Esophagus muscularis mucosa (tissue), 4 donors: ENCODE measurements around the gene SGTA. TPM values are rescaled to one million over a fixed set of nuclear protein-coding genes. Genes with fewer than 3 reads are reported as not detected.
"Not testable (repeated sequence)": the region's sequence is repeated elsewhere in the genome, so short reads cannot be mapped to it uniquely, and the experiment has no call there.

Source experiments
- DNase-seq: peaks from one replicate; pipeline ENCODE4 v3.0.0-alpha.2; 2017; ENCODE audit errors: extremely low spot score
- H3K27ac ChIP-seq, 4 donors: fragments of 200-600 bp; sonication (generic); replicated peaks in 1 of 4; 1 replicate in 3 of 4; 2 replicates in 1 of 4; pipeline ENCODE4 v1.5.1; 2016 to 2019; ENCODE audit warnings: mild to moderate bottlenecking in 1 of 4
- H3K27me3 ChIP-seq, 4 donors: fragments of 200-600 bp; sonication (generic); one replicate each; pipeline versions ENCODE4 v1.5.1 to v1.6.0; 2016 to 2019
- H3K36me3 ChIP-seq, 4 donors: fragments of 200-600 bp; sonication (generic); one replicate each; pipeline ENCODE4 v1.5.1; 2016 to 2019
- H3K4me1 ChIP-seq, 4 donors: fragments of 200-600 bp; sonication (generic); one replicate each; pipeline ENCODE4 v1.5.1; 2016 to 2019
- H3K4me3 ChIP-seq, 4 donors: fragments of 200-600 bp; sonication (generic); 1 replicate in 2 of 4; 2 replicates in 2 of 4; pipeline ENCODE4 v1.5.1; 2016 to 2019; ENCODE audit warnings: mild to moderate bottlenecking in 4 of 4, moderate library complexity in 1 of 4
- H3K9me3 ChIP-seq, 4 donors: fragments of 200-600 bp; sonication (generic); 1 replicate in 3 of 4; 2 replicates in 1 of 4; pipeline ENCODE4 v1.5.1; 2016 to 2019
- EP300 ChIP-seq: sonication (generic); formaldehyde crosslinking; IDR thresholded peaks from one replicate; pipeline ENCODE4 v1.6.1; 2017; ENCODE audit warnings: antibody characterized with exemption
- POLR2A ChIP-seq: fragments of 450-650 bp; IDR thresholded peaks from one replicate; pipeline ENCODE4 v1.6.1; 2017; ENCODE audit warnings: antibody characterized with exemption, moderate library complexity, mild to moderate bottlenecking, low read depth
- POLR2AphosphoS5 ChIP-seq, 2 donors: sonication (generic); formaldehyde crosslinking; IDR thresholded peaks; one replicate each; pipeline ENCODE4 v1.6.1; 2017; ENCODE audit warnings: antibody characterized with exemption in 2 of 2
- WGBS: methylation state at CpG from one replicate; pipeline ENCODE4 v1.1.5; 2018; 5-methylcytosine and 5-hydroxymethylcytosine counted together
- intact Hi-C: fragments of 100-400 bp; cut with DNase I; formaldehyde crosslinking; loops from one replicate; pipeline ENCODE4 v1.15.1; 2023
- total RNA-seq, 4 donors: library from RNA; depleted of rRNA; stranded (reverse); fragments of >200 nt; gene quantifications; one replicate each; pipeline versions ENCODE4 v1.1.0 to v1.2.1, GENCODE V29; 2016
- TF ChIP-seq, protein P1 (sequence below), 3 experiments: fragments of 200-600 bp in 2 of 3; fragments of 450-650 bp in 1 of 3; sonication (generic) in 2 of 3; IDR thresholded peaks; one replicate each; pipeline ENCODE4 v1.5.1; 2017 to 2019; ENCODE audit warnings: antibody characterized with exemption in 3 of 3, mild to moderate bottlenecking in 2 of 3, moderate library complexity in 1 of 3

Gene SGTA
- total RNA-seq, 4 donors from 2014 or later = 53.6 to 71.2 (median 59.2) TPM

DNA sequence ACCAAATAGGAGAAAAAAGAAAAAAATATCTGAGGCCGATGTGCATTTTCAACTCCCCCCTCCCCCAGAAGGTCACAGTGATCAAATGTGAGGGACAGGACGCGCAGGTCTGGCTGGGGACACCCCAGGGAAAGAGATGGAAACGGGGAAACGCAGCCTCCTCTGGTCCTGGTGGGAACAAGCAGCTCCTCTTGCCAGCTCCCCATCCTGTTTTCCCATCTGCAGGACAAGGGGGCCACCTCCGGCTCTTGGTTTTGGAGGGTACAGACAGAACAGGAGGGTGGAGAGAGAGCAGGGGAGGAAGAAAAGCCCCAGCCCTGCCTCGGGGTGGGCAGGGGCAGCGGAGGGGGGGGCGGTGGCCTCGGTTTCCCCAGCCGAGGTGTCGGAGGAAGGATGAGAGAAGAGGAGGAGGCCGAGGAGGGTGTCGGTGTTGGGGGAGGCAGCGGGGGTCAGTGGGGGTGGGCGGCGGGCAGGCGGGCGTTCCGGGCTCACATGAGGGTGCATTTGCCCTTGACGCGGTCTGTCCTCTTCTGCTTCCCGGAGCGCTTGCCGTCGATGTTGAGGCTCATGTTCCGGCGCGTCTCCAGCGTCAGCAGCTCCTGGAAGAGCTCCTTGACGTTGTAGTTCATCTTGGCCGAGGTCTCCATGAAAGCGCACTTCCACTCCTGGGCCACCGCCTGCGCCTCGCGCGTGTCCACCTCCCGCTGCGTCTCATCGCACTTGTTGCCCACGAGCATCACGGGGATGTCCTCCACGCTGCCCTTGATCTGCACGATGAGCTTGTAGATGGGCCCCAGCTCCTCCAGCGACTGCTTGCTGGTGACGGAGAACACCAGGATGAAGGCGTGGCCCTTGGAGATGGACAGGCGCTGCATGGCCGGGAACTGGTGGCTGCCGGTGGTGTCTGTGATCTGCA, 66.1 kb downstream of the SGTA start:
- TF ChIP-seq POLR2AphosphoS5 (IDR thresholded peaks at IDR 0.05) (no peak), POLR2A (no peak), EP300 (no peak)
- TF ChIP-seq, protein P1, sequence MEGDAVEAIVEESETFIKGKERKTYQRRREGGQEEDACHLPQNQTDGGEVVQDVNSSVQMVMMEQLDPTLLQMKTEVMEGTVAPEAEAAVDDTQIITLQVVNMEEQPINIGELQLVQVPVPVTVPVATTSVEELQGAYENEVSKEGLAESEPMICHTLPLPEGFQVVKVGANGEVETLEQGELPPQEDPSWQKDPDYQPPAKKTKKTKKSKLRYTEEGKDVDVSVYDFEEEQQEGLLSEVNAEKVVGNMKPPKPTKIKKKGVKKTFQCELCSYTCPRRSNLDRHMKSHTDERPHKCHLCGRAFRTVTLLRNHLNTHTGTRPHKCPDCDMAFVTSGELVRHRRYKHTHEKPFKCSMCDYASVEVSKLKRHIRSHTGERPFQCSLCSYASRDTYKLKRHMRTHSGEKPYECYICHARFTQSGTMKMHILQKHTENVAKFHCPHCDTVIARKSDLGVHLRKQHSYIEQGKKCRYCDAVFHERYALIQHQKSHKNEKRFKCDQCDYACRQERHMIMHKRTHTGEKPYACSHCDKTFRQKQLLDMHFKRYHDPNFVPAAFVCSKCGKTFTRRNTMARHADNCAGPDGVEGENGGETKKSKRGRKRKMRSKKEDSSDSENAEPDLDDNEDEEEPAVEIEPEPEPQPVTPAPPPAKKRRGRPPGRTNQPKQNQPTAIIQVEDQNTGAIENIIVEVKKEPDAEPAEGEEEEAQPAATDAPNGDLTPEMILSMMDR (IDR thresholded peaks at IDR 0.05) = no peak
- H3K9me3 ChIP-seq = peaks cover 0 to 11% (median 7%) of the 10 kb centered on the region in 4 donors
- no peak overlapping the region for H3K27ac ChIP-seq
- 90% methylated on average over 45 of the region's 51 CpGs for WGBS
- H3K36me3 ChIP-seq = peaks cover 0 to 4% (median 0%) of the 10 kb centered on the region in 4 donors
- peaks cover 14 to 24% (median 23%) of the 10 kb centered on the region in 4 donors for H3K4me1 ChIP-seq
- DNase-seq = no peak
- H3K27me3 ChIP-seq = peaks cover 0 to 47% (median 6%) of the 10 kb centered on the region in 4 donors
- H3K4me3 ChIP-seq = no peak overlapping the region
- intact Hi-C loops = no loop called here

DNA sequence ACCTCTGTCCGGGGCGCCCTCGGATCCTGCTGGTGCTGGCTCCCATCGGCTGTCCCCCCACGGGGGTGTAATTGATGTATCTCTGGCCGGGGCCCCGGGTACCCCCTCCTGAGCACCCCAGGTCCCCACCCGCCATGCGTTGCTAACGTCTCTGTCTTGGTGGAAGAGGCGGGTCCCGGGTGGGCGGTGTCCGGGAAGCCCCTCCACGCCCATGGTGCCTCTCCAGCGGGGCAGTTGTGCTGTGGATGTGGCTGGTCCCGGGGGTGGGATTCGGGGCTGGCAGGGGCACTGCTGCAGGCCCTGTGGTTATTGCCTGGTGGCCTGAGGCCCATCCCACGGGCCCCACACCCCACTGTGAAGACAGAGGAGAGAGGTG, 66.8 kb downstream of the SGTA start:
- Histone ChIP-seq H3K4me1 (peaks cover 9 to 18% (median 16%) of the 10 kb centered on the region in 4 donors), H3K36me3 (peaks cover 0 to 4% (median 0%) of the 10 kb centered on the region in 4 donors)
- DNase-seq = no peak

DNA sequence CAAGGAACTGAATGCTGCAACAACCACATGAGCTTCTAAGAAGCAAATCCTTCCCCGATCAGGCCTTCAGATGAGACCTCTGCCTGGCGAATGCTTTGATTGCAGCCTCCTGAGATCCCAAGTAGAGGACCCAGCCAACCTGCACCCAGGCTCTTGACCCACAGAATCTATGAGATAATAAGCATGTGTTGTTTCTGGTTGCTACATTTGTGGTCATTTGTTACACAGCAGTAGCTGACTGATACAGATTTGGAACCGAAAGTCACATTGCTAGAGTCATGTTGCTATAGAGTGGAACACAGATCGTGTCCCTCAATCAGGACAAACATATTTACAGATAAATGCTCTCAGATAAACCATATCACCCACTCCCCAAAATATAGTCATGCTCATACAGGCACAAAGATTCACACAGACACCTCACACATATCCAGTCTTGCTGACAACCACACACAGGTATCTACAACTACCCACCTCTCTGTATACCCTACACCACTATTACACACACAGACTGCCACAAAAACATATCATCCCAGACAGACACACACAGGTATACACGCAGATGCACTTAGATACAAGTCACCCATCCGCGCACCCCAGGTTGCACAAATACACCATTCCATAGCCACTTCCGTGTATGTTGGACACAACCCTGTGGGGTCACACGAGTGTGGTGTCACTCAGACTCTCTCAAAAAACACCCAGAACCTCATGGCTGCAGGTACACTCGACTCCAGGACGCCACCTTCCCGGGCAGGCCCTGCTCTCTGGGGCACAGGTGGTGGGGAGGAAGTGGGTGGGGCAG, 67.4 kb downstream of the SGTA start:
- WGBS = 96% methylated on average over 8 of the region's 12 CpGs
- Histone ChIP-seq H3K4me1 (peaks cover 7 to 13% (median 12%) of the 10 kb centered on the region in 4 donors), H3K9me3 (peaks cover 0 to 11% (median 7%) of the 10 kb centered on the region in 4 donors), H3K4me3 (no peak overlapping the region), H3K36me3 (peaks cover 0 to 4% (median 0%) of the 10 kb centered on the region in 4 donors), H3K27ac (no peak overlapping the region), H3K27me3 (peaks cover 0 to 36% (median 5%) of the 10 kb centered on the region in 4 donors)
- TF ChIP-seq, protein P1 (IDR thresholded peaks at IDR 0.05) = no peak
- TF ChIP-seq POLR2AphosphoS5 (IDR thresholded peaks at IDR 0.05) (no peak), POLR2A (no peak), EP300 (no peak)
- intact Hi-C loops = no loop called here
- no peak for DNase-seq

More for the DNA sequence above, 66.8 kb downstream of the SGTA start:
- TF ChIP-seq, protein P1 (IDR thresholded peaks at IDR 0.05) = no peak
- TF ChIP-seq POLR2A (no peak), EP300 (no peak), POLR2AphosphoS5 (IDR thresholded peaks at IDR 0.05) (no peak)
- Histone ChIP-seq H3K4me3 (no peak overlapping the region), H3K9me3 (peaks cover 0 to 11% (median 7%) of the 10 kb centered on the region in 4 donors), H3K27me3 (peaks cover 0 to 40% (median 6%) of the 10 kb centered on the region in 4 donors), H3K27ac (no peak overlapping the region)
- intact Hi-C loops = no loop called here
- WGBS = 90% methylated on average over 10 of the region's 19 CpGs

DNA sequence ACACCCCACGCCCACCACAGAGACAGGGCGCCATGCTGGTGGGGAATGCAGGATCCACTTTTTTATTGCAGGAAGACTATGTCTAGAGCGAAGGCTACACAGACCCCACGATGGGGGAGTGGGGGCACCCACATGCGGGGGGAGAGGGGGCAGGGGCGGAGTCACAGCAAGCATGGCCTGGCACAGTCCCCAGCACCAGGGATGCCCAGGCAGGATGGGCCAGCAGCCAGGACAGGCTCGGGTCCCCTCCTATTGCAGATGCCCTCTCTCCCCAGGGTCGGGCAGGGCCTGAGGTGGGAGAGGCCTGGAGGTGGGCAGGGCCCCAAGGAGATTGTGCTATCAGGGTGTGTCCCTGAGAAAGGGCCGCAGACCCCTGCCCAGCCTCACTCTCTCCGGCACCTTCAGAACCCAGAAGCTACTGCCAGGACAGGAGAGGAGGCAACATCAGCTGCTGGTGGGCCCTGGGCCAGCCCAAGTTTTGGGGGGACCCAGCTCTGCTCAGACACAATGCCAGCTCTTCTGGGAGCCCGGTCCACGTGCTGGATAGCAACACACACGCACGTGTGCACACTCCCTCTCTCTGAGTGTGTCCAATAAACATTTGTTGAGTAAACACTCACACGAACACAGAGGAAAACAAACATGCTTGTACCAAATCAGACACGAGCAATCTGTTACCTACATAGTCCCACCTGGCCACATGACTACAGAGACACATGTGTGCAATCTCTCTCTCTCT, 68.4 kb downstream of the SGTA start:
- Histone ChIP-seq H3K9me3 (peaks cover 0 to 11% (median 7%) of the 10 kb centered on the region in 4 donors), H3K27me3 (peaks cover 0 to 26% (median 0%) of the 10 kb centered on the region in 4 donors), H3K4me3 (no peak overlapping the region), H3K27ac (no peak overlapping the region), H3K36me3 (peaks cover 0 to 4% (median 0%) of the 10 kb centered on the region in 4 donors), H3K4me1 (peaks cover 0 to 4% (median 3%) of the 10 kb centered on the region in 4 donors)
- intact Hi-C loops = no loop called here
- 93% methylated on average over 14 of the region's 16 CpGs for WGBS
- TF ChIP-seq EP300 (no peak), POLR2AphosphoS5 (IDR thresholded peaks at IDR 0.05) (no peak), POLR2A (no peak)
- TF ChIP-seq, protein P1 (IDR thresholded peaks at IDR 0.05) = no peak
- DNase-seq = no peak

DNA sequence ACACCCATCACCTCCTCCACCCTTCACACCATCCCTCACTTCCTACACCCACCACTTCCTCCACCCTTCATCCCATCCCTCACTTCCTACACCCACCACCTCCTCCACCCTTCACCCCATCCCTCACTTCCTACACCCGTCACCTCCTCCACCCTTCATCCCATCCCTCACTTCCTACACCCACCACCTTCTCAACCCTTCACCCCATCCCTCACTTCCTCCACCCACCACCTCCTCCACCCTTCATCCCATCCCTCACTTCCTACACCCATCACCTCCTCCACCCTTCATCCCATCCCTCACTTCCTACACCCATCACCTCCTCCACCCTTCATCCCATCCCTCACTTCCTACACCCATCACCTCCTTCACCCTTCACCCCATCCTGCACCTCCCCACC, 69.0 kb downstream of the SGTA start:
- WGBS = 91% methylated on average over 1 of the region's 1 CpG
- H3K4me3 ChIP-seq, H3K4me1 ChIP-seq, intact Hi-C loops, H3K36me3 ChIP-seq, H3K27ac ChIP-seq, DNase-seq: not testable (repeated sequence)
- peaks cover 0 to 20% (median 0%) of the 10 kb centered on the region in 4 donors for H3K27me3 ChIP-seq
- peaks cover 0 to 11% (median 7%) of the 10 kb centered on the region in 4 donors for H3K9me3 ChIP-seq

DNA sequence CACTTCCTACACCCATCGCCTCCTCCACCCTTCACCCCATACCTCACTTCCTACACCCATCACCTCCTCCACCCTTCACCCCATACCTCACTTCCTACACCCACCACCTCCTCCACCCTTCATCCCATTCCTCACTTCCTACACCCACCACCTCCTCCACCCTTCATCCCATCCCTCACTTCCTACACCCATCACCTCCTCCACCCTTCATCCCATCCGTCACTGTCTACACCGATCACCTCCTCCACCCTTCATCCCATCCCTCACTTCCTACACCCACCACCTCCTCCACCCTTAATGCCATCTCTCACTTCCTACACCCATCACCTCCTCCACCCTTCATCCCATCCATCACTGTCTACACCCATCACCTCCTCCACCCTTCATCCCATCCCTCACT, 69.9 kb downstream of the SGTA start:
- intact Hi-C loops, DNase-seq, H3K4me3 ChIP-seq, H3K36me3 ChIP-seq, H3K27ac ChIP-seq, H3K4me1 ChIP-seq: not testable (repeated sequence)
- Histone ChIP-seq H3K9me3 (peaks cover 0 to 11% (median 7%) of the 10 kb centered on the region in 4 donors), H3K27me3 (peaks cover 0 to 19% (median 0%) of the 10 kb centered on the region in 4 donors)
- WGBS = 90% methylated on average over 3 of the region's 3 CpGs
